SU-DHL-6 (cell line): ENCODE data around the gene CEP57L1.

Experiments used
- H2AFZ ChIP-seq: fragments of 200-600 bp; sonication (generic); 2 replicates; pipeline ENCODE4 v1.6.1; 2014; ENCODE audit warnings: low read depth, mild to moderate bottlenecking, moderate library complexity, mixed read lengths, antibody characterized with exemption, low read length; ENCODE audit not compliant: severe bottlenecking
- H3F3A ChIP-seq: fragments of 200-600 bp; shearing (Covaris generic); 2 replicates; pipeline ENCODE4 v1.6.0; 2016; ENCODE audit warnings: antibody characterized with exemption, mild to moderate bottlenecking; ENCODE audit not compliant: insufficient read depth
- H3K27ac ChIP-seq: fragments of 200-600 bp; sonication (generic); 2 replicates; pipeline ENCODE4 v1.5.1; 2016; ENCODE audit warnings: low read depth, mild to moderate bottlenecking, low read length, moderate library complexity, mixed read lengths
- H3K27me3 ChIP-seq: fragments of 200-600 bp; sonication (generic), shearing (Covaris generic); 2 replicates; pipeline ENCODE4 v1.6.0; 2014; ENCODE audit warnings: mild to moderate bottlenecking, low read length
- H3K36me3 ChIP-seq: fragments of 200-600 bp; sonication (generic); 2 replicates; pipeline ENCODE4 v1.6.1; 2014; ENCODE audit warnings: mild to moderate bottlenecking, low read length, mixed read lengths
- H3K4me2 ChIP-seq: fragments of 300-600, 200-600 bp; shearing (Covaris generic), sonication (generic); 2 replicates; pipeline ENCODE4 v1.6.0; 2014; ENCODE audit warnings: low read length, low read depth, mild to moderate bottlenecking; ENCODE audit not compliant: poor library complexity, severe bottlenecking
- H3K4me3 ChIP-seq: fragments of 200-600 bp; sonication (generic); 2 replicates; pipeline ENCODE4 v1.5.1; 2014; ENCODE audit warnings: antibody characterized with exemption, low read length, mild to moderate bottlenecking, mixed read lengths; ENCODE audit not compliant: insufficient read depth, poor library complexity, severe bottlenecking
- H3K79me2 ChIP-seq: fragments of 200-600 bp; sonication (generic); 2 replicates; pipeline ENCODE4 v1.6.1; 2014; ENCODE audit warnings: mild to moderate bottlenecking, low read length, moderate library complexity; ENCODE audit not compliant: insufficient read depth
- H3K9ac ChIP-seq: fragments of 200-600 bp; sonication (generic); 2 replicates; pipeline ENCODE4 v1.7.0; 2014; ENCODE audit warnings: mild to moderate bottlenecking, low read length
- H3K9me2 ChIP-seq: fragments of 200-600 bp; sonication (generic); replicated peaks from 2 replicates; pipeline ENCODE4 v1.6.1; 2014; ENCODE audit warnings: low read length; ENCODE audit not compliant: insufficient read depth
- H3K9me3 ChIP-seq: fragments of 200-600 bp; sonication (generic); 2 replicates; pipeline ENCODE4 v1.6.1; 2014; ENCODE audit warnings: low read length, mixed read lengths; ENCODE audit not compliant: insufficient read depth
- H4K20me1 ChIP-seq: fragments of 200-600 bp; sonication (generic); 2 replicates; pipeline ENCODE4 v1.6.1; 2014; ENCODE audit warnings: low read depth, mild to moderate bottlenecking, antibody characterized with exemption, low read length, moderate library complexity, mixed read lengths
- CTCF ChIP-seq: fragments of 200-600 bp; sonication (generic); IDR thresholded peaks from one replicate; pipeline ENCODE4 v1.5.1; 2017; ENCODE audit warnings: antibody characterized with exemption, mild to moderate bottlenecking, low read length, moderate library complexity; ENCODE audit not compliant: insufficient read depth, poor library complexity, severe bottlenecking
- EZH2phosphoT487 ChIP-seq: fragments of 200-600 bp; sonication (generic), shearing (Covaris generic); conservative IDR thresholded peaks from 2 replicates; pipeline ENCODE4 v1.6.1; 2018; ENCODE audit warnings: mild to moderate bottlenecking, antibody characterized with exemption, low read length, moderate library complexity, mixed read lengths

Gene CEP57L1

DNA sequence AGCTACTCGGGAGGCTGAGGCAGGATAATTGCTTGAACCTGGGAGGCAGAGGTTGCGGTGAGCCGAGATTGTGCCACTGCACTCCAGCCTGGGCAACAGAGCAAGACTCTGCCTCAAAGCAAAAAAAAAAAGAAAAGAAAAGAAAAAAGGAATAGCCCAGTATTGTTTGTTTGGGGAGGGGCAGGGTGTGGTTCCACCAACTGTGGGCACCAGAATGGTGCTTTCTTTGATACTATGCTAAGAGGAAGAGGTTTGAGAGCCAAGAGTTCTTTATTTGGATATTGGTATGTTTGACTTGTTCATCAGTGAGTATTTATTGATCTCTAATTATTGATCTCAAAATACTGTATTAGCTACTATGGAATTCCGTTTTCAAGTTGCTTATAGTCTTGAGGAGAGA, 72.3 kb downstream of the CEP57L1 start:
- Histone ChIP-seq H3K9ac (no peak overlapping the region), H3K9me2 (no peaks in the 10 kb centered on the region), H3K9me3 (no peaks in the 10 kb centered on the region), H3K4me3 (no peak overlapping the region), H3F3A (no peaks in the 10 kb centered on the region), H3K27me3 (no peaks in the 10 kb centered on the region), H2AFZ (no peak overlapping the region), H3K27ac (no peak overlapping the region), H3K79me2 (no peaks in the 10 kb centered on the region), H4K20me1 (no peaks in the 10 kb centered on the region), H3K36me3 (0 out of 2 replicates have a peak, but pooled peaks cover 4% of the 10 kb centered on the region), H3K4me2 (no peak overlapping the region)
- TF ChIP-seq CTCF (no peak), EZH2phosphoT487 (no peak)

DNA sequence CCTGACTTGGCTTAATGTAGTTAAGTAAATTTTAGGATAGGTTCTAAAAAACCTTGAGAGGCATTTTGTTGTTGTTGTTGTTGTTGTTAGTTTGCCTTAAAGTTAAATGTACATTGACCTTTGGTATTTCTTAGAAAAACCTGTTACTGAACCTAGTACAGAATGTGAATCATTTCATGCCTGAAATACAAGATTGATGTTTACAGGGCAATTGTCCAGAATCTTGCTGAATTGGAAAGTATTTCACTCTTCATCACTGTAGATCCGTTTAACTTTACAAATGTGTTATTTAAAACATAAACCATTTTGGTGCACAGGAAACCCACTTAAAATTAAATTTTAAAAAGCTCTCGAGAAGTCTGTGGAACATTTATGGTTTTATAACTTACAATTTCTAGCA, 75.0 kb downstream of the CEP57L1 start:
- H3K27ac ChIP-seq, result no peak overlapping the region
- no peak overlapping the region for H2AFZ ChIP-seq
- H3K9me3 ChIP-seq, result no peaks in the 10 kb centered on the region

GRCh38 chr6:109172101-109172746, 76.9 kb downstream of the CEP57L1 start:
- Histone ChIP-seq H3K4me2 (no peak overlapping the region), H3K9me2 (no peaks in the 10 kb centered on the region), H2AFZ (no peak overlapping the region), H3K9me3 (no peaks in the 10 kb centered on the region), H3K36me3 (no peaks in the 10 kb centered on the region), H3F3A (no peaks in the 10 kb centered on the region), H3K27ac (no peak overlapping the region), H3K4me3 (no peak overlapping the region), H3K79me2 (no peaks in the 10 kb centered on the region), H4K20me1 (no peaks in the 10 kb centered on the region), H3K9ac (no peak overlapping the region), H3K27me3 (no peaks in the 10 kb centered on the region)
- TF ChIP-seq EZH2phosphoT487 (no peak), CTCF (no peak)

More for the DNA sequence above, 75.0 kb downstream of the CEP57L1 start:
- H3K27me3 ChIP-seq, result no peaks in the 10 kb centered on the region
- H3K4me3 ChIP-seq, result no peak overlapping the region
- no peaks in the 10 kb centered on the region for H3F3A ChIP-seq
- no peak overlapping the region for H3K4me2 ChIP-seq
- H3K9ac ChIP-seq, result no peak overlapping the region
- H3K36me3 ChIP-seq, result no peaks in the 10 kb centered on the region
- TF ChIP-seq CTCF (no peak), EZH2phosphoT487 (no peak)
- H3K9me2 ChIP-seq, result no peaks in the 10 kb centered on the region
- no peaks in the 10 kb centered on the region for H4K20me1 ChIP-seq
- H3K79me2 ChIP-seq, result no peaks in the 10 kb centered on the region
